Measurements from ENCODE around the gene GAL. TPM values are rescaled to one million over a fixed set of nuclear protein-coding genes. Genes with fewer than 3 reads are reported as not detected.

Gene GAL
- total and polyA plus RNA-seq, 2 donors from 2014 or later = 0.31 TPM; not detected in 1

DNA sequence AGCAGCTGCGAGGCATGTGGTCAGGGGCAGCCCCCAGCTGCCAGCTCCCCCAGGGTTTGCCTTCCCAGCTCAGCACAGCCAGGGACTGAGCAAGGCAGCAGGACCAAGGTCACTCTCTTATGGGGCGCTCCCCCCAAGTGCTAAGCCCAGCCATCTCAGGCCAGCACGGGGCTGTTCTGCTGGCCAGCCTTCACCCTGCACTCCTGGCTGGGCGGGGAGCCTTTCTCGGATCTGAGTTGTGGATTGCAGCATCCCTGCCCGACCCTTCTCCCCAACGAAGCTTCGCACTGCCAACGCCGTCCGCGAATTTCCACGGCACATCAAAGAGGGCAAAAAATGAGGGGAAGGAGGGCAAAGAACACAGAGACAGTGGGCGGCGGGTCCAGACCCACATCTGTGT, 42.5 kb upstream of the GAL start:
- no peak overlapping the region for H3K27ac ChIP-seq (ENCODE audit: low read depth in 2 of 2, low read length in 2 of 2)
- TF ChIP-seq, protein P1, sequence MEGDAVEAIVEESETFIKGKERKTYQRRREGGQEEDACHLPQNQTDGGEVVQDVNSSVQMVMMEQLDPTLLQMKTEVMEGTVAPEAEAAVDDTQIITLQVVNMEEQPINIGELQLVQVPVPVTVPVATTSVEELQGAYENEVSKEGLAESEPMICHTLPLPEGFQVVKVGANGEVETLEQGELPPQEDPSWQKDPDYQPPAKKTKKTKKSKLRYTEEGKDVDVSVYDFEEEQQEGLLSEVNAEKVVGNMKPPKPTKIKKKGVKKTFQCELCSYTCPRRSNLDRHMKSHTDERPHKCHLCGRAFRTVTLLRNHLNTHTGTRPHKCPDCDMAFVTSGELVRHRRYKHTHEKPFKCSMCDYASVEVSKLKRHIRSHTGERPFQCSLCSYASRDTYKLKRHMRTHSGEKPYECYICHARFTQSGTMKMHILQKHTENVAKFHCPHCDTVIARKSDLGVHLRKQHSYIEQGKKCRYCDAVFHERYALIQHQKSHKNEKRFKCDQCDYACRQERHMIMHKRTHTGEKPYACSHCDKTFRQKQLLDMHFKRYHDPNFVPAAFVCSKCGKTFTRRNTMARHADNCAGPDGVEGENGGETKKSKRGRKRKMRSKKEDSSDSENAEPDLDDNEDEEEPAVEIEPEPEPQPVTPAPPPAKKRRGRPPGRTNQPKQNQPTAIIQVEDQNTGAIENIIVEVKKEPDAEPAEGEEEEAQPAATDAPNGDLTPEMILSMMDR (IDR thresholded peaks at IDR 0.05; ENCODE audit: borderline replicate concordance, extremely low read depth, insufficient read depth) = no peak
- DNase-seq = no peak
- FAIRE-seq = no peak
- H3K27me3 ChIP-seq (ENCODE audit: control insufficient read depth, insufficient read depth, low read length) = no peaks in the 10 kb centered on the region
- no peak overlapping the region for H3K9ac ChIP-seq (ENCODE audit: low read length in 3 of 3)
- no peak overlapping the region for H3K4me3 ChIP-seq (ENCODE audit: low read length in 3 of 3)
- peaks cover 0 to 10% (median 0%) of the 10 kb centered on the region in 3 donors for H3K9me3 ChIP-seq (ENCODE audit: control insufficient read depth in 2 of 3, insufficient read depth in 1 of 3, low read length in 3 of 3)
- H3K4me1 ChIP-seq (ENCODE audit: control insufficient read depth in 2 of 3, insufficient read depth in 2 of 3, low read depth in 1 of 3, low read length in 3 of 3) = no peaks in the 10 kb centered on the region
- intact Hi-C loops (cut with DNase I) = no loop called here
- H3K36me3 ChIP-seq (ENCODE audit: control insufficient read depth in 2 of 3, insufficient read depth in 3 of 3, low read length in 3 of 3) = no peaks in the 10 kb centered on the region

DNA sequence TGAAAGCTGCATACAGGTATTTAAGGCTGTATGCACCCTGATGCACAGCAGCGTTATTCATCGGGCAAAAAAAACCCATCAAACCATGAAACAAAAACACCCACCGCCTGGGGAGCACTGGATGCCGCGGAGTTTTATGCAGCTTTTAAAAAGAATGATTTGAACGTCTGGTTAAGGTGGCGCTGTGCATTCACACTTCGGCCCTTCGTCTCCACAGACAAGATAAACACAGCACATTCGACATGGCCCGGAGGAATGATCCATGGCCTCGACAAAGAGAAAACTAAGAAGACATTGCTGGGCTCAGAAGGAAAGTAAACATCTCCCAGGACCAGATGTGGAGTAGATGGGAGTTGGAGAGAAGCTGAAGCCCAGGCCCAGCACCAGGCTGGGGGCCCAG, 40.8 kb upstream of the GAL start:
- Histone ChIP-seq H3K36me3 (ENCODE audit: control insufficient read depth in 2 of 3, insufficient read depth in 3 of 3, low read length in 3 of 3) (no peaks in the 10 kb centered on the region), H3K27ac (ENCODE audit: low read depth in 2 of 2, low read length in 2 of 2) (no peak overlapping the region), H3K4me1 (ENCODE audit: control insufficient read depth in 2 of 3, insufficient read depth in 2 of 3, low read depth in 1 of 3, low read length in 3 of 3) (no peaks in the 10 kb centered on the region), H3K9ac (ENCODE audit: low read length in 3 of 3) (no peak overlapping the region), H3K27me3 (ENCODE audit: control insufficient read depth, insufficient read depth, low read length) (no peaks in the 10 kb centered on the region), H3K4me3 (ENCODE audit: low read length in 3 of 3) (no peak overlapping the region), H3K9me3 (ENCODE audit: control insufficient read depth in 2 of 3, insufficient read depth in 1 of 3, low read length in 3 of 3) (peaks cover 0 to 17% (median 0%) of the 10 kb centered on the region in 3 donors)
- intact Hi-C loops (cut with DNase I) = no loop called here
- DNase-seq (peak in 2 of 5 donors; percentile 66 to 67), FAIRE-seq (no peak)
- TF ChIP-seq, protein P1 (IDR thresholded peaks at IDR 0.05; ENCODE audit: borderline replicate concordance, extremely low read depth, insufficient read depth) = peak; percentile 31

DNA sequence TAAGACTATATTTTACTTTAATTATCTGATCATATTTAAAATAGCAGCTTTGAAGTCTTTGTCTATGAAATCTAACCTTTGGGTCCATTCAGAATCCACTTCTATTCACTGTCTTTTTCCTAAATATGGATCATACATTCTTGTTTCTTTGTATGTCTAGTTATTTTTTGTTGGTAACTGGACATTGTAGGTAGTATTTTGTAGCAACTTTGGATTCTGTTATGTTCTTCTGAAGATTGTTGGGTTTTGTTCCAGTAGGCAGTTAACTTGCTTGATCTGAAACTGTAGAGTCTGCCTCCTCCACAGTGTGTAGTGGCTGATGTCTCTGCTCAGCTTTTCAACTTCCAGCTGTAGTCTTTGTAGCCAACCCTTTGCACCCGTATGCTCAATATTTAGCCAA, 37.5 kb upstream of the GAL start:
- Histone ChIP-seq H3K36me3 (ENCODE audit: control insufficient read depth in 2 of 3, insufficient read depth in 3 of 3, low read length in 3 of 3) (no peaks in the 10 kb centered on the region), H3K27me3 (ENCODE audit: control insufficient read depth, insufficient read depth, low read length) (no peaks in the 10 kb centered on the region)

More for the DNA sequence above, 37.5 kb upstream of the GAL start:
- Histone ChIP-seq H3K9ac (ENCODE audit: low read length in 3 of 3) (no peak overlapping the region), H3K4me3 (ENCODE audit: low read length in 3 of 3) (no peak overlapping the region), H3K27ac (ENCODE audit: low read depth in 2 of 2, low read length in 2 of 2) (no peak overlapping the region), H3K4me1 (ENCODE audit: control insufficient read depth in 2 of 3, insufficient read depth in 2 of 3, low read depth in 1 of 3, low read length in 3 of 3) (no peaks in the 10 kb centered on the region), H3K9me3 (ENCODE audit: control insufficient read depth in 2 of 3, insufficient read depth in 1 of 3, low read length in 3 of 3) (peaks cover 0 to 17% (median 0%) of the 10 kb centered on the region in 3 donors)
- TF ChIP-seq, protein P1 (IDR thresholded peaks at IDR 0.05; ENCODE audit: borderline replicate concordance, extremely low read depth, insufficient read depth) = no peak
- intact Hi-C loops (cut with DNase I) = no loop called here
- DNase-seq (no peak), FAIRE-seq (no peak)

Data from kidney (tissue), 14 donors.